Measurements from ENCODE around the gene MED8. TPM values are rescaled to one million over a fixed set of nuclear protein-coding genes. Genes with fewer than 3 reads are reported as not detected.

The MED8 gene
- total and polyA plus RNA-seq, 2 experiments from 2014 or later, result 16.6 to 25.7 TPM

DNA sequence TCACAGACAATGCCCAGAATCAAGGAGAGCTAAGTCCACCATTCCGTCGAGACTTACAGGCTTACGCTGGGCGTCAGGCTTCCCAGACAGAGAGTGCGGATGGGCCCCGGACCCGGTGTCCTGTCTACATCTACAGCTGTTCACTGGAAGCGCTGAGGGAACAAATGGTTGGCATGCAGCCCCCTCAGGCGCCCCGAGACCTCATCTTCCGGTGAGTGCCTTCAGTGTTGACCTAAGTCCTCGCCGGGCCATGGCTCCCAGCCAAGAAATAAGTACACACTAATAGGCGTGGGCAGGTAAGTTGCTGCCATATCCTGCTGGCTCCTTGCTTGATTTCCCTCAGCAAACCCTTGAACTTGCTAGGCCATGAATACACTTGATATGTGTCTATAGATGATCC lies 37.9 kb upstream of the MED8 start:
- peaks cover 49% of the 10 kb centered on the region for H3K36me3 Mint-ChIP-seq (ENCODE audit: low read depth)
- DNase-seq (ENCODE audit: low spot score), result no peak
- H3K4me3 Mint-ChIP-seq, result no peak overlapping the region

More for the DNA sequence above, 37.9 kb upstream of the MED8 start:
- H3K4me2 ChIP-seq, result no peak overlapping the region
- H3K4me1 Mint-ChIP-seq, result peaks cover 4% of the 10 kb centered on the region; the same call in 2 of the 3 replicates
- H3K36me3 ChIP-seq (ENCODE audit: insufficient read depth), result no peaks in the 10 kb centered on the region
- no peak for ATAC-seq
- no peaks in the 10 kb centered on the region for H3K27me3 ChIP-seq (ENCODE audit: insufficient read depth)
- H3K9me3 Mint-ChIP-seq, result no peaks in the 10 kb centered on the region
- H4K20me1 ChIP-seq (replicated peaks; ENCODE audit: insufficient read depth), result no peaks in the 10 kb centered on the region
- no peak overlapping the region for H3K4me3 ChIP-seq
- H3K4me1 ChIP-seq (ENCODE audit: insufficient read depth), result no peaks in the 10 kb centered on the region
- H3K9me2 ChIP-seq (ENCODE audit: insufficient read depth), result no peaks in the 10 kb centered on the region
- H3K27ac Mint-ChIP-seq, result no peak overlapping the region; the same call in 1 of the 2 replicates
- peaks cover 2% of the 10 kb centered on the region for H3K27me3 Mint-ChIP-seq (ENCODE audit: insufficient read depth, low read depth, poor library complexity)
- no peaks in the 10 kb centered on the region for H3F3A ChIP-seq (replicated peaks; ENCODE audit: low read depth)
- H2AFZ ChIP-seq, result no peak overlapping the region
- no peaks in the 10 kb centered on the region for H3K79me2 ChIP-seq (replicated peaks; ENCODE audit: insufficient read depth)
- H3K27ac ChIP-seq (ENCODE audit: low read depth), result no peak overlapping the region
- TF ChIP-seq REST (IDR thresholded peaks at IDR 0.05; ENCODE audit: unreplicated experiment) (no peak), ETS1 (IDR thresholded peaks at IDR 0.05) (no peak), ZNF331 (CRISPR knock-in tag; IDR thresholded peaks at IDR 0.05; ENCODE audit: low read depth) (no peak), CREB1 (CRISPR knock-in tag; IDR thresholded peaks at IDR 0.05; ENCODE audit: low read depth) (no peak), STAT1 (IDR thresholded peaks at IDR 0.05; ENCODE audit: unreplicated experiment) (no peak), ZNF114 (CRISPR knock-in tag; IDR thresholded peaks at IDR 0.05) (no peak), NANOG (IDR thresholded peaks at IDR 0.05; ENCODE audit: borderline replicate concordance) (no peak), JUNB (IDR thresholded peaks at IDR 0.05; ENCODE audit: unreplicated experiment) (no peak), EZH2 (IDR thresholded peaks at IDR 0.05; ENCODE audit: low read depth, unreplicated experiment) (no peak)
- TF ChIP-seq, protein P1, sequence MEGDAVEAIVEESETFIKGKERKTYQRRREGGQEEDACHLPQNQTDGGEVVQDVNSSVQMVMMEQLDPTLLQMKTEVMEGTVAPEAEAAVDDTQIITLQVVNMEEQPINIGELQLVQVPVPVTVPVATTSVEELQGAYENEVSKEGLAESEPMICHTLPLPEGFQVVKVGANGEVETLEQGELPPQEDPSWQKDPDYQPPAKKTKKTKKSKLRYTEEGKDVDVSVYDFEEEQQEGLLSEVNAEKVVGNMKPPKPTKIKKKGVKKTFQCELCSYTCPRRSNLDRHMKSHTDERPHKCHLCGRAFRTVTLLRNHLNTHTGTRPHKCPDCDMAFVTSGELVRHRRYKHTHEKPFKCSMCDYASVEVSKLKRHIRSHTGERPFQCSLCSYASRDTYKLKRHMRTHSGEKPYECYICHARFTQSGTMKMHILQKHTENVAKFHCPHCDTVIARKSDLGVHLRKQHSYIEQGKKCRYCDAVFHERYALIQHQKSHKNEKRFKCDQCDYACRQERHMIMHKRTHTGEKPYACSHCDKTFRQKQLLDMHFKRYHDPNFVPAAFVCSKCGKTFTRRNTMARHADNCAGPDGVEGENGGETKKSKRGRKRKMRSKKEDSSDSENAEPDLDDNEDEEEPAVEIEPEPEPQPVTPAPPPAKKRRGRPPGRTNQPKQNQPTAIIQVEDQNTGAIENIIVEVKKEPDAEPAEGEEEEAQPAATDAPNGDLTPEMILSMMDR (conservative IDR thresholded peaks at IDR 0.05; ENCODE audit: low read depth in 2 of 2), result no peak

Measured in GM23338 (cell line).